PC-3 (cell line): ENCODE data around the gene TRAPPC10. TPM values are rescaled to one million over a fixed set of nuclear protein-coding genes. Genes with fewer than 3 reads are reported as not detected.

Experiments used
- ATAC-seq: fragments of 200-7000 bp; cut with Tn5 transposase; 2 replicates; pipeline ENCODE4 v1.9.1; 2020; ENCODE audit warnings: mild to moderate bottlenecking, moderate library complexity
- BruUV-seq: library from RNA; stranded (reverse); fragments of 400-500 nt; replicated peaks from 2 replicates; lab custom pipeline; 2021; lab: Mats Ljungman, UMichigan
- CTCF ChIA-PET: fragments of 300-600 bp; sonication (Branson Sonifier 250); formaldehyde crosslinking; loops from one replicate; lab custom pipeline; 2022; ENCODE audit warnings: antibody characterized with exemption; lab: Charles Lee
- POLR2A ChIA-PET: fragments of 300-600 bp; sonication (Branson Sonifier 250); formaldehyde crosslinking; loops from one replicate; lab custom pipeline; 2022; ENCODE audit warnings: antibody characterized with exemption; ENCODE audit not compliant: unreplicated experiment; lab: Charles Lee
- DNase-seq: peaks from one replicate; pipeline ENCODE4 v3.0.0-alpha.2; 2015
- H2AFZ ChIP-seq: fragments of 300-600 bp; sonication (generic); 2 replicates; pipeline ENCODE4 v1.6.0; 2016; ENCODE audit warnings: antibody characterized with exemption, low read length
- H3F3A ChIP-seq: fragments of 300-600 bp; sonication (generic); one replicate; pipeline ENCODE4 v1.6.0; 2017; ENCODE audit warnings: antibody characterized with exemption, low read length, control low read depth, mild to moderate bottlenecking; ENCODE audit not compliant: unreplicated experiment
- H3K27ac ChIP-seq: fragments of 300-600 bp; sonication (generic); 2 replicates; pipeline ENCODE4 v1.5.1; 2016; ENCODE audit warnings: mild to moderate bottlenecking, low read length
- H3K27me3 ChIP-seq: fragments of 300-600 bp; sonication (generic); 2 replicates; pipeline ENCODE4 v1.6.1; 2016; ENCODE audit warnings: low read length, mixed read lengths
- H3K36me3 ChIP-seq: fragments of 300-600 bp; sonication (generic); 2 replicates; pipeline ENCODE4 v1.6.1; 2016; ENCODE audit warnings: low read depth, mixed run types, low read length, mixed read lengths
- H3K4me1 ChIP-seq: fragments of 300-600 bp; sonication (generic); 2 replicates; pipeline ENCODE4 v1.5.1; 2016; ENCODE audit warnings: low read length; ENCODE audit not compliant: insufficient read depth
- H3K4me2 ChIP-seq: fragments of 300-600 bp; sonication (generic); 2 replicates; pipeline ENCODE4 v1.6.0; 2016; ENCODE audit warnings: low read length
- H3K4me3 ChIP-seq: fragments of 300-600 bp; sonication (generic); 2 replicates; pipeline ENCODE4 v1.5.1; 2016; ENCODE audit warnings: mild to moderate bottlenecking, low read length, mixed read lengths
- H3K79me2 ChIP-seq: fragments of 300-600 bp; sonication (generic); 2 replicates; pipeline ENCODE4 v1.6.1; 2017; ENCODE audit warnings: low read length, mixed read lengths
- H3K9ac ChIP-seq: fragments of 300-600 bp; sonication (generic); 2 replicates; pipeline ENCODE4 v1.6.0; 2016; ENCODE audit warnings: mild to moderate bottlenecking, low read length
- H3K9me2 ChIP-seq: fragments of 300-600 bp; sonication (generic); replicated peaks from 2 replicates; pipeline ENCODE4 v1.6.1; 2016; ENCODE audit warnings: mixed run types, low read length, mixed read lengths
- H3K9me3 ChIP-seq: fragments of 300-600 bp; sonication (generic); 2 replicates; pipeline ENCODE4 v1.6.1; 2016; ENCODE audit warnings: low read length, mixed read lengths
- H4K20me1 ChIP-seq: fragments of 300-600 bp; sonication (generic); 2 replicates; pipeline ENCODE4 v1.6.1; 2016; ENCODE audit warnings: low read length, mixed read lengths
- CTCF ChIP-seq: fragments of 300-600 bp; sonication (generic); conservative IDR thresholded peaks from 2 replicates; pipeline ENCODE4 v1.5.1; 2017; ENCODE audit warnings: antibody characterized with exemption, low read depth, mild to moderate bottlenecking, low read length
- EZH2 ChIP-seq: fragments of 300-600 bp; sonication (generic); IDR thresholded peaks from one replicate; pipeline ENCODE4 v1.6.1; 2017; ENCODE audit warnings: antibody characterized with exemption, mild to moderate bottlenecking, low read length; ENCODE audit not compliant: unreplicated experiment
- EZH2phosphoT487 ChIP-seq: fragments of 300-600 bp; sonication (generic); IDR thresholded peaks from 2 replicates; pipeline ENCODE4 v1.6.1; 2018; ENCODE audit warnings: mild to moderate bottlenecking, antibody characterized with exemption, low read length, borderline replicate concordance
- intact Hi-C: fragments of 100-400 bp; cut with micrococcal nuclease; formaldehyde crosslinking; loops from 2 replicates; pipeline ENCODE4 v1.9.0; 2023
- total RNA-seq: library from RNA; depleted of rRNA; stranded (reverse); fragments of >200 nt; gene quantifications from 2 replicates; pipeline ENCODE4 v1.2.3, GENCODE V29; 2014

The TRAPPC10 gene
- total RNA-seq, 1 experiment from 2014 or later: 31.4 TPM

GRCh38 chr21:43971992-43972255, 40.2 kb upstream of the TRAPPC10 start:
- Histone ChIP-seq H4K20me1 (no peaks in the 10 kb centered on the region), H3K79me2 (no peaks in the 10 kb centered on the region), H3K9me2 (no peaks in the 10 kb centered on the region), H3K4me1 (peaks cover 1% of the 10 kb centered on the region), H3K9ac (no peak overlapping the region), H3K27ac (no peak overlapping the region), H3F3A (no peaks in the 10 kb centered on the region), H3K4me2 (no peak overlapping the region), H3K9me3 (no peaks in the 10 kb centered on the region), H3K27me3 (no peaks in the 10 kb centered on the region), H2AFZ (no peak overlapping the region), H3K36me3 (no peaks in the 10 kb centered on the region; the same call in 1 of the 2 replicates), H3K4me3 (no peak overlapping the region)
- POLR2A ChIA-PET: no interaction called here
- BruUV-seq: no TSS peak
- CTCF ChIA-PET: no interaction called here
- DNase-seq: no peak
- ATAC-seq: no peak
- no peak for TF ChIP-seq EZH2phosphoT487
- intact Hi-C loops: no loop called here

- POLR2A ChIA-PET: interaction anchor here (0.7 kb wide), 1 partner anchor 42 kb away, joined by 7 read pairs; no protein-coding TSS in a partner anchor
- Histone ChIP-seq H3K9ac (no peak overlapping the region), H4K20me1 (no peaks in the 10 kb centered on the region), H3F3A (no peaks in the 10 kb centered on the region), H2AFZ (no peak overlapping the region), H3K27me3 (no peaks in the 10 kb centered on the region), H3K4me1 (peaks cover 13% of the 10 kb centered on the region), H3K4me2 (no peak overlapping the region), H3K36me3 (no peaks in the 10 kb centered on the region; the same call in 1 of the 2 replicates), H3K9me3 (no peaks in the 10 kb centered on the region), H3K27ac (no peak overlapping the region), H3K4me3 (no peak overlapping the region), H3K9me2 (no peaks in the 10 kb centered on the region), H3K79me2 (no peaks in the 10 kb centered on the region)
- intact Hi-C loops: no loop called here
- TF ChIP-seq EZH2 (no peak), CTCF (no peak), EZH2phosphoT487 (no peak)
- CTCF ChIA-PET: no interaction called here
- no TSS peak for BruUV-seq
- ATAC-seq (no peak), DNase-seq (no peak)
Observed at GRCh38 chr21:43972850-43973633, 39.1 kb upstream of the TRAPPC10 start.

- H3K9me2 ChIP-seq: no peaks in the 10 kb centered on the region
- H3K4me2 ChIP-seq: no peak overlapping the region
- no peak for ATAC-seq
- no peaks in the 10 kb centered on the region for H3F3A ChIP-seq
- no peak overlapping the region for H2AFZ ChIP-seq
- no peak for DNase-seq
- no peaks in the 10 kb centered on the region for H4K20me1 ChIP-seq
- no peaks in the 10 kb centered on the region for H3K27me3 ChIP-seq
- ChIA-PET CTCF (no interaction called here), POLR2A (no interaction called here)
- peaks cover 13% of the 10 kb centered on the region for H3K4me1 ChIP-seq
- H3K27ac ChIP-seq: no peak overlapping the region
- no peak overlapping the region for H3K4me3 ChIP-seq
- TF ChIP-seq EZH2phosphoT487 (no peak), EZH2 (no peak), CTCF (no peak)
- BruUV-seq: no TSS peak
- no peak overlapping the region for H3K9ac ChIP-seq
- no peaks in the 10 kb centered on the region for H3K79me2 ChIP-seq
- no peaks in the 10 kb centered on the region; the same call in 1 of the 2 replicates for H3K36me3 ChIP-seq
- no peaks in the 10 kb centered on the region for H3K9me3 ChIP-seq
- intact Hi-C loops: no loop called here
Observed at GRCh38 chr21:43973634-43973955, 38.5 kb upstream of the TRAPPC10 start.
